ENCODE measurements around the gene LONRF2. TPM values are rescaled to one million over a fixed set of nuclear protein-coding genes. Genes with fewer than 3 reads are reported as not detected.

The LONRF2 gene
- total RNA-seq, 1 donor from 2014 or later = not detected

DNA sequence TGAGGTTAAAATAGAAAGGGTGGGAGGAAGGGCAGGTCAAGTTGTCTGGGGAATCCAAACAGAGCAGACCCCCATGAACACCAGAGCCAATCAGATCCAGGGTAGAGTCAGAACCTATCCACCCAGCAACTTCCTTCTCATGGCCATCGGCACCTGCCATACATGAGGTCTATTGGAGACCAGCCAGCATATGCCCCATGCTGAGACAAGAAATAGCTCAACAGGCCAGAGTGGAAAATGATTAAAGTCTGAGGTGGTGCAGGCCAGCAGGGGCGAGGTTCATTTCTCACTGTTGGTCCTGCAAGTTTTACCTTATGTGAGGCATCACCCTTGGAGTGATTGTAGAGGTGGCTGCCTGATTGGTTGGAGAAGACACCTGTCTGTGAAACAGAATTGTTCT is 89.2 kb downstream of the LONRF2 start:
- Mint-ChIP-seq H3K4me1 (ENCODE audit: unreplicated experiment) (no peaks in the 10 kb centered on the region), H3K36me3 (ENCODE audit: low read depth, unreplicated experiment) (no peaks in the 10 kb centered on the region), H3K4me3 (ENCODE audit: unreplicated experiment) (no peak overlapping the region), H3K27ac (ENCODE audit: unreplicated experiment) (no peak overlapping the region), H3K27me3 (ENCODE audit: unreplicated experiment) (peaks cover 1% of the 10 kb centered on the region), H3K9me3 (ENCODE audit: unreplicated experiment) (no peaks in the 10 kb centered on the region)
- no peak for DNase-seq (ENCODE audit: low spot score)
- TF ChIP-seq, protein P1, sequence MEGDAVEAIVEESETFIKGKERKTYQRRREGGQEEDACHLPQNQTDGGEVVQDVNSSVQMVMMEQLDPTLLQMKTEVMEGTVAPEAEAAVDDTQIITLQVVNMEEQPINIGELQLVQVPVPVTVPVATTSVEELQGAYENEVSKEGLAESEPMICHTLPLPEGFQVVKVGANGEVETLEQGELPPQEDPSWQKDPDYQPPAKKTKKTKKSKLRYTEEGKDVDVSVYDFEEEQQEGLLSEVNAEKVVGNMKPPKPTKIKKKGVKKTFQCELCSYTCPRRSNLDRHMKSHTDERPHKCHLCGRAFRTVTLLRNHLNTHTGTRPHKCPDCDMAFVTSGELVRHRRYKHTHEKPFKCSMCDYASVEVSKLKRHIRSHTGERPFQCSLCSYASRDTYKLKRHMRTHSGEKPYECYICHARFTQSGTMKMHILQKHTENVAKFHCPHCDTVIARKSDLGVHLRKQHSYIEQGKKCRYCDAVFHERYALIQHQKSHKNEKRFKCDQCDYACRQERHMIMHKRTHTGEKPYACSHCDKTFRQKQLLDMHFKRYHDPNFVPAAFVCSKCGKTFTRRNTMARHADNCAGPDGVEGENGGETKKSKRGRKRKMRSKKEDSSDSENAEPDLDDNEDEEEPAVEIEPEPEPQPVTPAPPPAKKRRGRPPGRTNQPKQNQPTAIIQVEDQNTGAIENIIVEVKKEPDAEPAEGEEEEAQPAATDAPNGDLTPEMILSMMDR (IDR thresholded peaks at IDR 0.05; ENCODE audit: unreplicated experiment) = no peak

DNA sequence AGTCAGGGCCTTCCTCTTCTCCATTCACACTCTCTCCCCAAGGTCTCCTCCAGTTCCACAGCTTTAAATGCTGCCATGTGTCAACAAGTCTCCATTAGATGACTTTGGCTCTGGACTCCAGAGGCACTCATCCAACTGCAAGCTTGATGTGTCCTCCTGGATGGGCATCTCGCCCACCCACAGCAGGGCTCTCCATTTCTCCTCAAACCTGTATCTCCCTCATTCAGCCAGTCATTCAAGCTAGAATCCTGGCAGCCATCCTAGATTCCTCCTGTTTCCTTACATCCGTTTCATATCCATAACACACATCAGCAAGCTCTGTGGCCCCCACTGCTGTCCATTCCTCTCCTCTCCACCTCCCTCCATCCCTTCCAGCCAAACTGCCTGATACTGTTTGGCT is 91.5 kb downstream of the LONRF2 start:
- Mint-ChIP-seq H3K9me3 (ENCODE audit: unreplicated experiment) (no peaks in the 10 kb centered on the region), H3K4me1 (ENCODE audit: unreplicated experiment) (no peaks in the 10 kb centered on the region), H3K27me3 (ENCODE audit: unreplicated experiment) (peaks cover 1% of the 10 kb centered on the region), H3K27ac (ENCODE audit: unreplicated experiment) (no peak overlapping the region), H3K36me3 (ENCODE audit: low read depth, unreplicated experiment) (no peaks in the 10 kb centered on the region), H3K4me3 (ENCODE audit: unreplicated experiment) (no peak overlapping the region)
- TF ChIP-seq, protein P1 (IDR thresholded peaks at IDR 0.05; ENCODE audit: unreplicated experiment) = no peak
- no peak for DNase-seq (ENCODE audit: low spot score)

DNA sequence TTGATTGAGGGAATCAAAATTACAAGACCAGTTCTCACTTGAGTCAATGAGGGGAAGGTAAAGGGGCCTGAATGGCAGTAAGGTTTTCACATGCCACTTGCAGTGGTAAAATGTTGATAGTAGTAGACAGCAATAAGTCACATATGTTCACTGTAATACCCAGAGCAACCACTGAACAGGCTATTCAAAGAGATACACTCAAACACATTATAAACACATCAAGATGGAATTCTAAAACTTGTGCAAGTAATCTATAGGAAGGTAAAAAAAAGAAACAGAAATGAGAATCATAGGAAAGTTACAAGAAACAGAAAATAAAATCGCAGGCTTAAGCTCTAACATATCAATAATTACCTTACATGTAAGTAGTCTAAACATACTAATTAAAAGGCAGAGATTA is 93.3 kb downstream of the LONRF2 start:
- H3K9me3 Mint-ChIP-seq (ENCODE audit: unreplicated experiment) = no peaks in the 10 kb centered on the region
- H3K4me3 Mint-ChIP-seq (ENCODE audit: unreplicated experiment) = no peak overlapping the region
- no peak for DNase-seq (ENCODE audit: low spot score)
- no peaks in the 10 kb centered on the region for H3K36me3 Mint-ChIP-seq (ENCODE audit: low read depth, unreplicated experiment)
- TF ChIP-seq, protein P1 (IDR thresholded peaks at IDR 0.05; ENCODE audit: unreplicated experiment) = no peak
- H3K27me3 Mint-ChIP-seq (ENCODE audit: unreplicated experiment) = peaks cover 2% of the 10 kb centered on the region
- H3K4me1 Mint-ChIP-seq (ENCODE audit: unreplicated experiment) = no peaks in the 10 kb centered on the region
- no peak overlapping the region for H3K27ac Mint-ChIP-seq (ENCODE audit: unreplicated experiment)

DNA sequence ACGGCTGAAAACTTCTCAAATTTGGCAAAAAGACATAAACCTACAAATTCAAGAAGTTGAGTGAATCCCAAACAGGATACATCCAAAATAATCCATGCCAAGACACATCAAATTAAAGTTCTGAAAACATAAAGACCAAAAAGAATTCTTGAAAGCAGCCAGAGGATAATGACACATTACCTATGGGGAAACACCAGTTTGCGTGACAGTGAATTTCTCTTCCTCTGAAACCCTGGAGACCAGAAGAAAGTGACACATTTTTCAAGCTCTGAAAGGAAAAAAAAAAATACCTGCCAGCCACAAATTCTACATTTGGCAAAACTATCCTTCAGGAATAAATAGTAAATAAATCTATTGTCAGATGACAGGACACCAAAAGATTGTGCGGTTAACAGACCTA is 93.9 kb downstream of the LONRF2 start:
- no peak for DNase-seq (ENCODE audit: low spot score)
- H3K9me3 Mint-ChIP-seq (ENCODE audit: unreplicated experiment) = no peaks in the 10 kb centered on the region
- no peak overlapping the region for H3K27ac Mint-ChIP-seq (ENCODE audit: unreplicated experiment)
- TF ChIP-seq, protein P1 (IDR thresholded peaks at IDR 0.05; ENCODE audit: unreplicated experiment) = no peak
- peaks cover 4% of the 10 kb centered on the region for H3K27me3 Mint-ChIP-seq (ENCODE audit: unreplicated experiment)
- H3K4me1 Mint-ChIP-seq (ENCODE audit: unreplicated experiment) = no peaks in the 10 kb centered on the region
- H3K4me3 Mint-ChIP-seq (ENCODE audit: unreplicated experiment) = no peak overlapping the region
- H3K36me3 Mint-ChIP-seq (ENCODE audit: low read depth, unreplicated experiment) = no peaks in the 10 kb centered on the region

DNA sequence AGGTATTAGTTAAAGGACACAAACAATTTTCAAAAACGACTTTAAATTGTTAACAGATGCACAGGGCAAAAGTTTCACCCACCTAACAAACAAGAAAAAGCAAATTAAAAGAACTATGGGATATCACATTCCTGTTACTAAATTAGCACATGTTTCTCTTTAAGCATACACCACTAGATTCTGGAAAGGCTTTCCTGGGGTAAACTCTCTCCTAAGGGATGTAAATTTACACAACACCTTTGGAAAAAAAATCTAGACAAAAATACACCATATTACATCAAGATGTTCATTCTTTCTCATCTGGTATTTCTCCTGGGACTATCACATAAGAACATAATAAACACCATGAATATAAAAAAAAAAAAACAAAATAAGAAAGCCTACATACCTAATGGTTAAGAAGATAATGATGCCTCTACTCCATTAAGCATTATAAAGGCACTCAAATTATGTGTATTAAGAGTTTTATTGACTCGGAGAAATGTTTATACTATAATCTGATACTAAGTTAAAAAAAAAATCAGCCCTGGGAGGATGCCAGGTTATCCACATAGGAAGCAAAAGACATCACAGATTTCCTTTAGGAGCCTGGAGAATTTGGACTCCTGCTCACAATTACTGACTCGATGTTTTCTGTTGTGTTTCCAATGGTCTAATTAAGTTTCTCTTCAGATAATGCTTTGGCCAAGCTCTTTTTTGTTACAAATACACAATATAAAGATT is 97.2 kb downstream of the LONRF2 start:
- peaks cover 7% of the 10 kb centered on the region for H3K27me3 Mint-ChIP-seq (ENCODE audit: unreplicated experiment)
- TF ChIP-seq, protein P1 (IDR thresholded peaks at IDR 0.05; ENCODE audit: unreplicated experiment) = no peak
- DNase-seq (ENCODE audit: low spot score) = no peak
- no peaks in the 10 kb centered on the region for H3K9me3 Mint-ChIP-seq (ENCODE audit: unreplicated experiment)
- H3K4me3 Mint-ChIP-seq (ENCODE audit: unreplicated experiment) = no peak overlapping the region
- H3K4me1 Mint-ChIP-seq (ENCODE audit: unreplicated experiment) = no peaks in the 10 kb centered on the region
- H3K27ac Mint-ChIP-seq (ENCODE audit: unreplicated experiment) = no peak overlapping the region
- no peaks in the 10 kb centered on the region for H3K36me3 Mint-ChIP-seq (ENCODE audit: low read depth, unreplicated experiment)
